ENCODE measurements around the gene XXYLT1. TPM values are rescaled to one million over a fixed set of nuclear protein-coding genes. Genes with fewer than 3 reads are reported as not detected.

Gene XXYLT1, protein sequence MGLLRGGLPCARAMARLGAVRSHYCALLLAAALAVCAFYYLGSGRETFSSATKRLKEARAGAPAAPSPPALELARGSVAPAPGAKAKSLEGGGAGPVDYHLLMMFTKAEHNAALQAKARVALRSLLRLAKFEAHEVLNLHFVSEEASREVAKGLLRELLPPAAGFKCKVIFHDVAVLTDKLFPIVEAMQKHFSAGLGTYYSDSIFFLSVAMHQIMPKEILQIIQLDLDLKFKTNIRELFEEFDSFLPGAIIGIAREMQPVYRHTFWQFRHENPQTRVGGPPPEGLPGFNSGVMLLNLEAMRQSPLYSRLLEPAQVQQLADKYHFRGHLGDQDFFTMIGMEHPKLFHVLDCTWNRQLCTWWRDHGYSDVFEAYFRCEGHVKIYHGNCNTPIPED
- total RNA-seq: 12.3 and 16.4 TPM in 2 replicates

DNA sequence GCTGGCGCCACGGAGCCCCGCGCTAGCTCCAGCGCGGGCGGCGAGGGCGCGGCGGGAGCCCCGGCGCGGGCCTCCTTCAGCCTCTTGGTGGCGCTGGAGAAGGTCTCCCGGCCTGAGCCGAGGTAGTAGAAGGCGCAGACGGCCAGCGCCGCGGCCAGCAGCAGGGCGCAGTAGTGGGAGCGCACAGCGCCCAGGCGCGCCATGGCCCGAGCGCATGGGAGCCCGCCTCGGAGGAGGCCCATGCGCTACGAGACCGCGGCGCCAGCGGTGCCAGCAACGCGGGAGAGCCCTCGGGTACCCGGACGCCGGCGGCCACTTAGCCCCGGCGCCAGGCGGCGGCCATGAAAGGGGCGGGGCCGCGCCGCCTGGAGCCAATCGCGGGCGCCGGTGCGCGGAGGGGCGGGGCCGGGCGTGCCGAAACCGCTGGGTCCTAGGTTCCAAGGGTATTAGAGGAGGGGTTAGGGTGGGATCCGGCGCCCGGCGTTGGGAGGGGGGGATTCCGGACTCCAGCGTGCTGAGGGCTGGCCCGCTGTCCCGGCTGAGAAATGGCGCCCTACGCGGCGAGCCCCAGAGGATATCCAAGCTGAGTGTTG is at the start of gene XXYLT1:
Gene XXYLT1, minus strand, starts transcription at position 343 of the 593 bp plus-strand sequence. Its CDS starts 101 bp downstream, at position 242.

Other genes with a start within 250 kb of the XXYLT1 start
- gene ACAP2, start 171.9 kb upstream of the XXYLT1 start, total RNA-seq: 38.3 and 58.2 TPM in 2 replicates